ENCODE measurements around the gene CLSTN3. TPM values are rescaled to one million over a fixed set of nuclear protein-coding genes. Genes with fewer than 3 reads are reported as not detected.

The CLSTN3 gene
- total and polyA plus RNA-seq, 2 of the 8 experiments (the other 6 are each of a cell fraction or from before 2014, with no cell fraction given) = 20.4 to 26.3 TPM

GRCh38 chr12:7099290-7099996 is 30.7 kb upstream of the CLSTN3 start (continued):
- TF ChIP-seq TCF12 (IDR thresholded peaks at IDR 0.05; ENCODE audit: low read depth, low read length) (no peak), RNF2 (IDR thresholded peaks at IDR 0.05; ENCODE audit: borderline replicate concordance, low read depth, low read length, missing control alignments, poor library complexity, severe bottlenecking) (no peak), GABPA (IDR thresholded peaks at IDR 0.05; ENCODE audit: borderline replicate concordance, insufficient read depth, low read length) (no peak), CREB1 (IDR thresholded peaks at IDR 0.05) (no peak), EP300 (IDR thresholded peaks at IDR 0.05; ENCODE audit: borderline replicate concordance in 1 of 2, low read depth in 2 of 2, low read length in 2 of 2) (no peak), JUN (IDR thresholded peaks at IDR 0.05; ENCODE audit: low read depth, low read length) (no peak)
